ENCODE data around the gene LPO. TPM values are rescaled to one million over a fixed set of nuclear protein-coding genes. Genes with fewer than 3 reads are reported as not detected.

Gene LPO
- polyA plus RNA-seq (2012; ENCODE audit: insufficient read length, low read depth) = 0.20 TPM

DNA sequence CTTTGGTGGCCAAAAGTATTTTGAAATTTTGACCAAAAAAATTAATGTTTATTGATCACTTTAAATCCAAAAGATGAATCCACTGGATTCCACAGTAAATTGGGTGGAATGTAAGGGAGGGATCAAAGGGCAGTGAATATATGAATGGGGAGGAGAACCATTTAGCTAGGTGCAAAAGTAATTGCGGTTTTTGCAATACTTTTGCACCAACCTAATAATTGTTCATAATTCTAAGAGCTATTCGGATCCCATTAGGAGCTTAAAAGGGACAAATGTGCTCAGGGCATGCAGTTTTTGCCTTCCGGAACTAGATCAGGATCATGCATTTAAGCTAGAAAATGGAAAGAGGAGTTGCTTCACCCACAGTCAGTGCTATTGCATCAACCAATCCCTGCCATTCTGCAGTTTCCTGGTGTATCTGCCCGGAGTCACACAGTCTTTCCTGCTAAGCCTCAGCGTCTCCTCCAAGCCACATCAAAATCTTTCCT, at the start of gene LPO:
LPO (plus strand) TSS at position 438 of the 488 bp plus-strand sequence. CDS start 4,396 bp downstream, outside the sequence.
- TF ChIP-seq SIN3A (IDR thresholded peaks at IDR 0.05; ENCODE audit: borderline replicate concordance, insufficient read depth, low read length) = no peak
- TF ChIP-seq, protein P1, sequence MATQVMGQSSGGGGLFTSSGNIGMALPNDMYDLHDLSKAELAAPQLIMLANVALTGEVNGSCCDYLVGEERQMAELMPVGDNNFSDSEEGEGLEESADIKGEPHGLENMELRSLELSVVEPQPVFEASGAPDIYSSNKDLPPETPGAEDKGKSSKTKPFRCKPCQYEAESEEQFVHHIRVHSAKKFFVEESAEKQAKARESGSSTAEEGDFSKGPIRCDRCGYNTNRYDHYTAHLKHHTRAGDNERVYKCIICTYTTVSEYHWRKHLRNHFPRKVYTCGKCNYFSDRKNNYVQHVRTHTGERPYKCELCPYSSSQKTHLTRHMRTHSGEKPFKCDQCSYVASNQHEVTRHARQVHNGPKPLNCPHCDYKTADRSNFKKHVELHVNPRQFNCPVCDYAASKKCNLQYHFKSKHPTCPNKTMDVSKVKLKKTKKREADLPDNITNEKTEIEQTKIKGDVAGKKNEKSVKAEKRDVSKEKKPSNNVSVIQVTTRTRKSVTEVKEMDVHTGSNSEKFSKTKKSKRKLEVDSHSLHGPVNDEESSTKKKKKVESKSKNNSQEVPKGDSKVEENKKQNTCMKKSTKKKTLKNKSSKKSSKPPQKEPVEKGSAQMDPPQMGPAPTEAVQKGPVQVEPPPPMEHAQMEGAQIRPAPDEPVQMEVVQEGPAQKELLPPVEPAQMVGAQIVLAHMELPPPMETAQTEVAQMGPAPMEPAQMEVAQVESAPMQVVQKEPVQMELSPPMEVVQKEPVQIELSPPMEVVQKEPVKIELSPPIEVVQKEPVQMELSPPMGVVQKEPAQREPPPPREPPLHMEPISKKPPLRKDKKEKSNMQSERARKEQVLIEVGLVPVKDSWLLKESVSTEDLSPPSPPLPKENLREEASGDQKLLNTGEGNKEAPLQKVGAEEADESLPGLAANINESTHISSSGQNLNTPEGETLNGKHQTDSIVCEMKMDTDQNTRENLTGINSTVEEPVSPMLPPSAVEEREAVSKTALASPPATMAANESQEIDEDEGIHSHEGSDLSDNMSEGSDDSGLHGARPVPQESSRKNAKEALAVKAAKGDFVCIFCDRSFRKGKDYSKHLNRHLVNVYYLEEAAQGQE (IDR thresholded peaks at IDR 0.05; ENCODE audit: insufficient read depth in 1 of 2, low read depth in 2 of 2, low read length in 2 of 2) = no peak
- no peak for TF ChIP-seq POLR2AphosphoS5 (IDR thresholded peaks at IDR 0.05; ENCODE audit: low read depth, low read length)
- TF ChIP-seq FOXP2 (optimal IDR thresholded peaks at IDR 0.05; ENCODE audit: borderline replicate concordance, extremely low read depth, extremely low read length, insufficient read depth) = no peak
- no peak for TF ChIP-seq TAF1 (IDR thresholded peaks at IDR 0.05; ENCODE audit: borderline replicate concordance, insufficient read depth, low read length)

DNA sequence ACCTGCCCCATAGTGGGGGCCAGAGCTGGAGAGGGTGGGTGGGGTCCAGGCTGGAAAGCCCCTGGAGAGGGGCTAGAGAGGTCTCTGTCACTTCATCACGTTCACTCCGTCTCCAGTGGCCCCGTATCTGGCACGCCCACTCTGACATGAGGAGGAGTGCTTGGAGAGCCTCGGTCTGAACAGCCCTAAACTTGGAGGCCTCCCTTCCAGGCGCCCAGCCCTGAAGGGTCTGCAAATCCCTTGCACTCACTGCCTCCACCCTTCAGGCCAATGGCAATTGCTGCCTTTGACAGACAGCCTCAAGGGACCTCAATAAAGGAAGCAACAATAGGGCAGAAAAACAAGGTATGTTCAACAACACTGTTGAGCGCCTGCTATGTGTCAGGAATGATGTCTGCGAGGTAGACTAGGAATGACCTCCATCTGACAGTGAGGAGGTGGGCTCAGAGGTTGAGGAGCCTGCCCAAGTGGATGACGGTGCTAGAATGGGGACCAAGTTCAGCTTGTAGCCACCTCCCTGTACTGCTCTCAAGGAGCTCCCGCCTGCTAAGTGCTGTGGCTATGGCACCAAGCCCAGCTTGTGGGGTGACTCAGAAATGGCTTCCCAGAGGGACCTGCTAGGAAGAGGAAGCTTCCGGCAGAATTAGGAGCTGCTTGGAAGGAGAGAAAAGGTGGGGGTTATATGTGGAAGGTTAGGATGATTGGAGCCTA, 48.8 kb upstream of the LPO start:
- TF ChIP-seq FOXP2 (optimal IDR thresholded peaks at IDR 0.05; ENCODE audit: borderline replicate concordance, extremely low read depth, extremely low read length, insufficient read depth) = no peak

DNA sequence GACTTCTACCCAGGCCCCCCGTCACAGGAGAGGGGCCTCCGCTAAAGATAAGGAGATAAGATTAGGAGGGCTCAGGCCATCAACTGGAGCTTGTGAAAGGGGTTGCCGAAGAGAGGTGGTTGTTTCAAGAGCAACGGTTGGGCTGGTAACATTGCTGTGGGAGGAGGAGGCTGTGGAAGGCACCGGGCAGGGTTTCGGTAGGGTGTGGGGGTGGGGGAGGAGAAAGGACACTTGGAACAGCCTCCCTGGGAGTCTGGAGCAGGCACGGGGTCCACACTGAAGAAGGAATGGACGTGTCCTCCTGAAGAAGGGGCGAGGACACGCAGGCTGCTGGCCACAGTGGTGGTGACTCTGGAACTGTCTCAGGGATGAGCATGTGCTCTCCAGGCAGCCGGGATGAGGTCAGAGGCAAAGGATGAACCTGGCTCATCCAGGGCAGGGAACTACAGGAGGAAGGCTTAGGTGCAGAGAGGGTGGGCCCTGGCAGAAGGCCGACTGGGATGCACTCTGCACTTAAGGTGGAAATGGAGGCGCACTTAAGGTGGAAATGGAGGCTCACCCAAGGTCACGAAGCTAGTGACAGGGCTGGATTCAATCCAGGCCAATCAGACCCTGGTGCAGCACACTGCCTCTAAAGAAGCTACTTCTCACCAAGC, 47.0 kb upstream of the LPO start:
- TF ChIP-seq, protein P1 (IDR thresholded peaks at IDR 0.05; ENCODE audit: insufficient read depth in 1 of 2, low read depth in 2 of 2, low read length in 2 of 2) = no peak
- TF ChIP-seq TAF1 (IDR thresholded peaks at IDR 0.05; ENCODE audit: borderline replicate concordance, insufficient read depth, low read length) (no peak), FOXP2 (optimal IDR thresholded peaks at IDR 0.05; ENCODE audit: borderline replicate concordance, extremely low read depth, extremely low read length, insufficient read depth) (no peak), SIN3A (IDR thresholded peaks at IDR 0.05; ENCODE audit: borderline replicate concordance, insufficient read depth, low read length) (no peak), POLR2AphosphoS5 (IDR thresholded peaks at IDR 0.05; ENCODE audit: low read depth, low read length) (no peak)

DNA sequence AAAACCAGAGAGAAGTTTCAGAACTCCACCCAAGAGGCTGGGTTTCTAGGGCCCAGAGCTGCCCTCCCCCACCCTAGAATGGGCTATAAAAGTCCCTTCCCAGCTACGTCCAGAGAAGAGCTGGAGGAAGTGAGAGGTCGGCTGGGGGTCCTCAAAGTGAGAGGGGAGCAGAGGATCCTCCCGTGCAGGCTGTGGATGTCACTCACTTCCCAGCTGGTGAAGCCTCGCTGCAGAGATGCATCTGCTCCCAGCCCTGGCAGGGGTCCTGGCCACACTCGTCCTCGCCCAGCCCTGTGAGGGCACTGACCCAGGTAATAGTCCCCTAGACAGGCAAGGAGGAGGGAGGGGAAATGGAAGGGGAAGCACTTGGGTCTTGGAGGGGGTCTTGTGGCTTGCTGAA, 45.8 kb upstream of the LPO start, which contains the start of gene EPX:
EPX (plus strand) TSS at position 115 of the 400 bp plus-strand sequence; CDS start at position 236, 121 bp downstream.
- TF ChIP-seq TAF1 (IDR thresholded peaks at IDR 0.05; ENCODE audit: borderline replicate concordance, insufficient read depth, low read length) (no peak), FOXP2 (optimal IDR thresholded peaks at IDR 0.05; ENCODE audit: borderline replicate concordance, extremely low read depth, extremely low read length, insufficient read depth) (no peak), SIN3A (IDR thresholded peaks at IDR 0.05; ENCODE audit: borderline replicate concordance, insufficient read depth, low read length) (no peak), POLR2AphosphoS5 (IDR thresholded peaks at IDR 0.05; ENCODE audit: low read depth, low read length) (no peak)
- TF ChIP-seq, protein P1 (IDR thresholded peaks at IDR 0.05; ENCODE audit: insufficient read depth in 1 of 2, low read depth in 2 of 2, low read length in 2 of 2) = no peak

DNA sequence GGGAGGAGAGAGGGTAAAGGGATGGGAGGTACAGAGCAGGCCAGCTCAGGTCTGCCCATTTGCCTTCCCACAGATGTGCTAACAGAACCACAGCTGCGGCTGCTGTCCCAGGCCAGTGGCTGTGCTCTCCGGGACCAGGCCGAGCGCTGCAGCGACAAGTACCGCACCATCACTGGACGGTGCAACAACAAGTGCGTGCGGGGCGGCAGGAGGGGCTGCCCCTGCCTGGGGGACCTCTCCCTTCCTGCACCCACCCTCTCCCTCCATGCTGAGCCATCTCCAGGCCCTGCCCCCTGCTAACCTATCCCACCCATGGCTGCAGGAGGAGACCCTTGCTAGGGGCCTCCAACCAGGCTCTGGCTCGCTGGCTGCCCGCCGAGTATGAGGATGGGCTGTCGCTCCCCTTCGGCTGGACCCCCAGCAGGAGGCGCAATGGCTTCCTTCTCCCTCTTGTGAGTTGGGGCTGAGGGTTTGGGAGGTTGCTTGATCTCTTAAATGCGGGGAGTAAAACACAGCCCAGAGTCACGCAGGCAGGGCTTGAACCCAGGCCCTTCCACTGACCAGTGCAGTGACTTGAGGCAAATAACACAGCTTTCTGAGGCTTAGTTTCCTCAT, 44.6 kb upstream of the LPO start:
- TF ChIP-seq SIN3A (IDR thresholded peaks at IDR 0.05; ENCODE audit: borderline replicate concordance, insufficient read depth, low read length) = no peak
- no peak for TF ChIP-seq POLR2AphosphoS5 (IDR thresholded peaks at IDR 0.05; ENCODE audit: low read depth, low read length)
- no peak for TF ChIP-seq TAF1 (IDR thresholded peaks at IDR 0.05; ENCODE audit: borderline replicate concordance, insufficient read depth, low read length)
- TF ChIP-seq FOXP2 (optimal IDR thresholded peaks at IDR 0.05; ENCODE audit: borderline replicate concordance, extremely low read depth, extremely low read length, insufficient read depth) = no peak
- TF ChIP-seq, protein P1 (IDR thresholded peaks at IDR 0.05; ENCODE audit: insufficient read depth in 1 of 2, low read depth in 2 of 2, low read length in 2 of 2) = no peak

Measured in PFSK-1 (cell line).